BJ (cell line): ENCODE results near the gene SNRNP70. TPM values are rescaled to one million over a fixed set of nuclear protein-coding genes. Genes with fewer than 3 reads are reported as not detected.

Experiments used
- CTCF ChIA-PET: fragments of 350-600 bp; formaldehyde crosslinking; extraction: SDS; loops from one replicate; lab custom pipeline; 2021; ENCODE audit warnings: antibody characterized with exemption, inconsistent platforms; lab: Yijun Ruan, JAX
- POLR2A ChIA-PET: fragments of 300-600 bp; sonication (Branson Sonifier 250); formaldehyde crosslinking; extraction: SDS; loops from one replicate; lab custom pipeline; 2021; ENCODE audit warnings: antibody characterized with exemption; lab: Charles Lee
- DNase-seq: peaks from one replicate; pipeline ENCODE4 v3.0.0-alpha.2; 2011; ENCODE audit warnings: low read depth
- H3K27me3 ChIP-seq: 2 replicates; pipeline ENCODE4 v1.6.0; 2011; ENCODE audit warnings: low read length; ENCODE audit not compliant: control insufficient read depth, insufficient read depth
- H3K36me3 ChIP-seq: 2 replicates; pipeline ENCODE4 v1.5.1; 2011; ENCODE audit warnings: low read length; ENCODE audit not compliant: control insufficient read depth, insufficient read depth
- H3K4me3 ChIP-seq: 2 replicates; pipeline ENCODE4 v1.5.1; 2011; ENCODE audit warnings: low read depth, mild to moderate bottlenecking, control low read depth, low read length
- CTCF ChIP-seq: IDR thresholded peaks from 2 replicates; pipeline ENCODE4 v1.5.1; 2011; ENCODE audit warnings: low read depth, mild to moderate bottlenecking, control low read depth, inconsistent platforms, low read length, moderate library complexity; ENCODE audit not compliant: insufficient read depth
- polyA plus RNA-seq: library from polyadenylated mRNA; depleted of rRNA; stranded (reverse); fragments of >200 nt; gene quantifications from 2 replicates; pipeline ENCODE4 v1.2.3, GENCODE V29; 2011

The SNRNP70 gene
- polyA plus RNA-seq, 1 experiment = 268 TPM

GRCh38 chr19:49132974-49133609 lies 47.8 kb downstream of the SNRNP70 start:
- CTCF ChIA-PET = interaction anchor here (0.9 to 1.9 kb wide), 4 partner anchors 10 to 63 kb away, joined by 3 to 10 read pairs (median 6); no protein-coding TSS in a partner anchor
- Histone ChIP-seq H3K27me3 (no peaks in the 10 kb centered on the region), H3K4me3 (peak overlapping the region; percentile 30), H3K36me3 (no peaks in the 10 kb centered on the region)
- TF ChIP-seq CTCF = no peak
- no peak for DNase-seq
- POLR2A ChIA-PET = no interaction called here

GRCh38 chr19:49133621-49134454 lies 48.6 kb downstream of the SNRNP70 start:
- CTCF ChIA-PET = interaction anchor here (0.9 to 1.9 kb wide), 4 partner anchors 9 to 64 kb away, joined by 3 to 10 read pairs (median 6); no protein-coding TSS in a partner anchor
- Histone ChIP-seq H3K36me3 (no peaks in the 10 kb centered on the region), H3K4me3 (peak overlapping the region; percentile 30), H3K27me3 (no peaks in the 10 kb centered on the region)
- DNase-seq = peak; percentile 30
- peak; percentile 36; the same call in 1 of the 2 replicates for TF ChIP-seq CTCF
- POLR2A ChIA-PET = interaction anchor here (0.5 kb wide), 1 partner anchor 1416 kb away, joined by 8 read pairs; no protein-coding TSS in a partner anchor

- TF ChIP-seq CTCF = no peak
- no peaks in the 10 kb centered on the region for H3K36me3 ChIP-seq
- ChIA-PET POLR2A (no interaction called here), CTCF (interaction anchor here (0.6 to 2.6 kb wide), 3 partner anchors 15 to 72 kb away, joined by 3 to 7 read pairs (median 3); no protein-coding TSS in a partner anchor)
- no peak overlapping the region for H3K4me3 ChIP-seq
- no peak for DNase-seq
- H3K27me3 ChIP-seq = no peaks in the 10 kb centered on the region
Measured at GRCh38 chr19:49135686-49136085, 50.4 kb downstream of the SNRNP70 start.

- no peak for DNase-seq
- no peaks in the 10 kb centered on the region for H3K36me3 ChIP-seq
- no peaks in the 10 kb centered on the region for H3K27me3 ChIP-seq
- no peak for TF ChIP-seq CTCF
- no peak overlapping the region for H3K4me3 ChIP-seq
- POLR2A ChIA-PET = interaction anchor here (0.5 kb wide), 1 partner anchor 9 kb away, joined by 3 read pairs; no protein-coding TSS in a partner anchor
- CTCF ChIA-PET = interaction anchor here (0.7 to 2.6 kb wide), 2 partner anchors 39 to 143 kb away, joined by 3 to 7 read pairs; partner anchors contain the start of gene RUVBL2
Measured at GRCh38 chr19:49136771-49137171, 51.5 kb downstream of the SNRNP70 start.

GRCh38 chr19:49140951-49141350 lies 55.7 kb downstream of the SNRNP70 start:
- ChIA-PET POLR2A (no interaction called here), CTCF (no interaction called here)
- no peaks in the 10 kb centered on the region for H3K27me3 ChIP-seq
- no peak for TF ChIP-seq CTCF
- no peak for DNase-seq
- H3K36me3 ChIP-seq = no peaks in the 10 kb centered on the region
- no peak overlapping the region for H3K4me3 ChIP-seq
